ENCODE results near the gene GLMN. TPM values are rescaled to one million over a fixed set of nuclear protein-coding genes. Genes with fewer than 3 reads are reported as not detected.
"Not testable (repeated sequence)": the region's sequence is repeated elsewhere in the genome, so short reads cannot be mapped to it uniquely, and the experiment has no call there.

Gene GLMN
- total RNA-seq, 1 donor from 2014 or later = 28.5 TPM

DNA sequence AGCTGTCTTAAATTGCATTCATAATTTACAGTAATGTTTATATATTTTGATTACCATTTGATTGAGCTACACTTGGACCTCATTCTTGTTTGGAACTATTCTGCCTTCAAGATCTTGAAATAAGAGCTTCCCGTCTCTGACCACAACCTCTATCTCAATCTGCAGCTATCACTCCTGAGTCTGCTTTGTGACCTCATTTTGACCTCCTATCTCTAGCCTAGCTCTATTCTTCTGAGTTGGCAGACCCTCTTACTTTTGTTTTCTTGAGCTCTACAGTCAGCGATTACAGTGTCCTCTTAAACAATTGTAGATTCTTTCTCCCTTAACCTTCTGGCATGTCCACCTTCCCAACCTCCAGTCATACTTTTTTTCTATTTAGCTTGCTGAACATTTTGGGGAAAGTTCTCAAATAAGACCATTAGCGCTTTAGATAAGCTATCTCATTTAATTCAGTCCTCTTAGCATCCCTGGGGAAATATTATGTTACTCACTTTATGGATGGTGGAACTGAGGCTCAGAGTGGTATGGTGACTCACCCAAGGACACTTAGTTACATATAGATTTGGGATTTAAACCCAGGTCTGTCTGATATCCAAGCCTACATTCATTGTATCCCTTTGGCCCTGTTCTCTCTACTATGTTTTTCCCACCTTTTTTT is 19.2 kb upstream of the GLMN start:
- intact Hi-C loops (cut with micrococcal nuclease) = loop anchor here (2.0 to 10.0 kb wide), 4 partner anchors 15 to 563 kb away; no protein-coding TSS in a partner anchor
- H3K9me3 Mint-ChIP-seq = peaks cover 4% of the 10 kb centered on the region
- peak overlapping the region; percentile 76 for H3K27ac Mint-ChIP-seq
- H3K4me1 Mint-ChIP-seq = peaks cover 54% of the 10 kb centered on the region
- peak; percentile 76 for DNase-seq
- peaks cover 49% of the 10 kb centered on the region for H3K36me3 Mint-ChIP-seq (ENCODE audit: low read depth)
- H3K4me3 Mint-ChIP-seq = peak overlapping the region; percentile 61
- no peaks in the 10 kb centered on the region for H3K27me3 Mint-ChIP-seq

DNA sequence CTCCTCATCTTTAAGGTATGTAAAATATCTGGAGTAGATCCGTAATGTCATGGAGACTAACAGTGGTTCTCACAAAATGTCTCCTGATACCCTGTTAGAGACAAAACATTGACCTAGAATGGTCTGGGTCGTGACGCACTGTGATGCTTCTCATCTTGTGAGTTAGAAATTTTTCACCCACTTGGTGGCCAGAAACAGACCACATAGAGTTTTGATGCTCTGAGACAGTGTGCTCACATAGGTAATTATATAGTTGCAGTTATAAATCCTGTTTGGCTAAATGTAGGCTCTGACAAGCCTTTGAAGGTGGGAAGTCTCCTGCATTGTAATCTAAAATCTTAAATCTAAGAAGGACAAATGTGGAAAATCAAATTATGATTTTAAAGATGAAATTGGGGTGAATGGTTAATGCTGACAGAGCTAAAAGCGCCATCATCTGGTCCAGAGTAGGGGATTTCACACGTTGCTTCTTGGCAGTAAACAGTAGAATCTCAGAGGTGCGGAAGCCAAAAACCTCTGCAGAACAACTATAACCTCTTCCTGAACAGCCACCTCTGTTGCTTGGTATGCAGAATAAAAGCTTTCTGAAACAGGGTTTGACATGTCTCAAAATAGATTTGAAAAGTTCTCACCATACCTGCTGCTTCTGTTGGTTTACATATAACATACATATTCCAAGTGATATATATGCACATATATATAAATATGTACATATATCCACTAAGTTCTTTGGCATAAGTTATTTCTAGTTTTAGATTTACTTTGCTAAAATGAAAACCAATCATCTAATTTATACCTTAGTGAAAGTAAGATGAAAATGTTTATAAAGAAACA is 17.2 kb upstream of the GLMN start:
- Mint-ChIP-seq H3K36me3 (ENCODE audit: low read depth) (peaks cover 58% of the 10 kb centered on the region), H3K4me3 (peak overlapping the region; percentile 68), H3K27me3 (no peaks in the 10 kb centered on the region), H3K9me3 (peaks cover 8% of the 10 kb centered on the region), H3K27ac (peak overlapping the region; percentile 92), H3K4me1 (peaks cover 60% of the 10 kb centered on the region)
- intact Hi-C loops (cut with micrococcal nuclease) = loop anchor here (1.0 to 10.0 kb wide), 9 partner anchors 8 to 561 kb away; partner anchors contain the start of gene RPAP2
- DNase-seq = peak; percentile 88

DNA sequence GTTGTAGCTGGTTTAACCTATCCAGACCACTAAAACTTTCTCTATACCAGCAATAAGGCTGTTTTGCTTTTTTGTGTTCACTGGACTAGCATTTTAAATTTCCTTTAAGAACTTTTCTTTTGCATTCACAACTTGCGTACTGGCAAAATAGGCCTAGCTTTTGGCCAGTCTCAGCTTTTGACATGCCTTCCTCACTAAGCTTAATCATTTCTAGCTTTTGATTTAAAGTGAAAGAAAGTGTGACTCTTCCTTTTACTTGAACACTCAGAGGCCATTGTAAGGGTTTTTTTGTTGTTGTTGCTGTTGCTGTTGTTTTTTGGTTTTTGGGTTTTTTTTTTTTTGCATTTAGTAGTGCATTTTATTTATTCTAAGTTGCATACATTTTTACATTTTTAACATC is 15.2 kb upstream of the GLMN start:
- intact Hi-C loops (cut with micrococcal nuclease) = loop anchor here (1.0 to 10.0 kb wide), 4 partner anchors 51 to 559 kb away; no protein-coding TSS in a partner anchor
- Mint-ChIP-seq H3K27me3 (no peaks in the 10 kb centered on the region), H3K4me3 (peak overlapping the region; percentile 55), H3K36me3 (ENCODE audit: low read depth) (peaks cover 53% of the 10 kb centered on the region), H3K27ac (peak overlapping the region; percentile 89), H3K4me1 (peaks cover 63% of the 10 kb centered on the region), H3K9me3 (peaks cover 3% of the 10 kb centered on the region)
- peak; percentile 67 for DNase-seq

DNA sequence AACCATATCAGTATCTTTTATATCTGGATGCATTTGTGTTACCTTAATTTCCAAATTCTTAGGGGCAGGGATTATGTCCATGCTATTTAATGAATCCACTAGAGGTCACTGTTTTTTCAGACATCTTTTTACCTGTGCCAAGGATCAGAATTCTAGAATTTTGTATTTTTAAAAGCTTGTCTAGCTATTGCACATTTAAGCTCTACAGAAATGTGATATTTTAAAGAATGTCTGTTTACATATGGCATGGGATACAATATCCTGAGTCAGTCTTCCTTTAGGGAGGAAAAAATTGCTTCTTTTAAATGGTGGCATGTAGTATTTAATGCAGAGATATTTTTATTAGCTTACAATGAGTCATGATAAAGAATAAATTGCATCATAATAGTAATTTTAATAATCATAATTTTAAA is 11.4 kb upstream of the GLMN start:
- H3K27me3 Mint-ChIP-seq = no peaks in the 10 kb centered on the region
- H3K4me3 Mint-ChIP-seq = no peak overlapping the region
- peaks cover 34% of the 10 kb centered on the region for H3K4me1 Mint-ChIP-seq
- no peak for DNase-seq
- H3K36me3 Mint-ChIP-seq (ENCODE audit: low read depth) = peaks cover 53% of the 10 kb centered on the region
- H3K9me3 Mint-ChIP-seq = peaks cover 3% of the 10 kb centered on the region
- intact Hi-C loops (cut with micrococcal nuclease) = loop anchor here (1.0 to 10.0 kb wide), 3 partner anchors 289 to 555 kb away; no protein-coding TSS in a partner anchor
- H3K27ac Mint-ChIP-seq = no peak overlapping the region

DNA sequence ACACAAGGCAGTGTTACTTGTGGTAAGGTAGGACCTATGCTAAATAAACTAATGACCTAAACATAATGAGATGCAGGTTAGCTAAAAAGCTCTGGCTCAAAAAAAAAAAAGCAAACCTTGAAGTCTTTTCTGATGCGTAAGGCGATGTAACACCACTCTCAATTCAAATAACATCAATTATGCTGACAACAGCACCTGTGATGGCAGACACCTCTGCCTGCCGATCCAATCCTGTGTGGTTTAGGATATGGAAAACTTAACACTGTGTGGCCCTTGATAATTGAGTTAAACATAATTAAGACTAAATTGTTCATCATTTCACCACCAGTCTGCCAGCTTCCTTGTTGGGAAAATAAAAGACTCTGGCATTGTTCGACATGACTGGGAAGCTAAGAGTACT is 9.2 kb upstream of the GLMN start:
- Mint-ChIP-seq H3K27ac (no peak overlapping the region), H3K36me3 (ENCODE audit: low read depth) (peaks cover 43% of the 10 kb centered on the region), H3K27me3 (no peaks in the 10 kb centered on the region), H3K4me3 (no peak overlapping the region), H3K9me3 (peaks cover 3% of the 10 kb centered on the region), H3K4me1 (peaks cover 21% of the 10 kb centered on the region)
- no peak for DNase-seq
- intact Hi-C loops (cut with micrococcal nuclease) = no loop called here

DNA sequence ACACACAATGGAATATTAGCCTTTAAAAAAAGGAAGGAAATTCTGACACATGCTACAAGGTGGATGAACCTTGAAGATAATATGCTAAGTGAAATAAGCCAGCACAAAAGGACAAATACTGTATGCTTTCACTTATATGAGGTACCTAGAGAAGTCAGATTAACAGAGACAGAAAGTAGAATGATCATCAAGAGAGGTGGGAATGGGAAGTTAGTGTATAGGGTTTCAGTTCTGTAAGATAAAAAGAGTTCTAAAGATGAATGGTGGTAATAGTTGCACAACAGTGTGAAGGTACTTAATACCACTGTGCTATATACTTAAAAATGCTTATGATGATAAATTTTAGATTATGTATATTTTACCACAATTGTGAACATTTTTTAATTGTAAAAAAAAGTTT is 7.2 kb upstream of the GLMN start:
- Mint-ChIP-seq H3K4me3 (no peak overlapping the region), H3K27ac (no peak overlapping the region), H3K36me3 (ENCODE audit: low read depth) (peaks cover 36% of the 10 kb centered on the region), H3K27me3 (no peaks in the 10 kb centered on the region), H3K9me3 (no peaks in the 10 kb centered on the region), H3K4me1 (peaks cover 20% of the 10 kb centered on the region)
- no peak for DNase-seq
- intact Hi-C loops (cut with micrococcal nuclease) = no loop called here

DNA sequence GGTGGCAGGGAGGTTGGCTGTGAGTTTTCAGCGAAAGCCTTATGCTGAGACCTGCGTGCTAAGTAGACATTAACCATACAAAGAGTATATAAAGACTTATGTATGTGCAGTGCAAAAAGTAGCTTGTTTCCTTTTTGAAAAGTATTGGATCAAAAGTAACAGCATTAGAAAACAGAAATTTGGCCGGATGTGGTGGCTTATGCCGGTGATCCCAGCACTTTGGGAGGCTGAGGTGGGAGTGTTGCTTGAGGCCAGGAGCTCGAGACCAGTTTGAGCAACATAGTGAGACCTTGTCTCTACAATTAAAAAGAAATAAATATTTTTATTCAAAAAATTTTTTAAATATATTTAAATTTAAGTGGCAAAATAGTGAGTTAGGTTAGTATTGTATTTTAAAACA is 2.2 kb upstream of the GLMN start:
- no peaks in the 10 kb centered on the region for H3K27me3 Mint-ChIP-seq
- H3K4me3 Mint-ChIP-seq = peak overlapping the region; percentile 34
- intact Hi-C loops (cut with micrococcal nuclease) = no loop called here
- peaks cover 38% of the 10 kb centered on the region for H3K4me1 Mint-ChIP-seq
- peaks cover 36% of the 10 kb centered on the region for H3K36me3 Mint-ChIP-seq (ENCODE audit: low read depth)
- H3K9me3 Mint-ChIP-seq = peaks cover 7% of the 10 kb centered on the region
- DNase-seq = no peak
- no peak overlapping the region for H3K27ac Mint-ChIP-seq

DNA sequence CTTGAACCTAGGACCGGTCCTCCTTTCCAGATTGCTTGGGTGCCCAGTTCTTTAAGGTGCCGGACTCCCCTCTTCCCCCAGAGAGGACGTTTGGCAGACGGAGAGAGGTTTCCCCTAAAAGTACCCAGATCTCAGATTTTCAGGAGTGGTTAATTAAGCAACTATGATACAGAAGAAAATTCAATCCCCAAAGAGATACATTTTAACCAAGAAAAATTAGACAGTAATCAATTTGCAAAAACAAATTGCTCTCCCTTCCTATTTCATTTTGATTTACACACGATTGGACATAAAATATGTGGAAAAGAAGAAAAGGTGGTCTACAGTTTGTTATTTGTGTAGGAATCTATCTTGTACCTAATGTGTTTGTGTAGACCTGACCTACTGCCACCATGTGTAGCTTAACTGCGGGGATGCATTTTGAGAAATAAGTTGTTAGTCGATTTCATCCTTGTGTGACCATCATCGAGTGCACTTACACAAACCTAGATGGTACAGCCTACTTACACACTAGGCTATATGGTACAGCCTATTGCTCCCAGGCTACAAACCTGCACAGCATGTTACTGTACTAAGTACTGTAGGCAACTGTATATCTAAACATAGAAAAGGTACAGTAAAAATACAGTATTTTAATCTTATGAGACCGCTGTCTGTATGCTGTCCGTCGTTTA is 827 bp upstream of the GLMN start:
- Mint-ChIP-seq H3K4me1 (peaks cover 43% of the 10 kb centered on the region), H3K36me3 (ENCODE audit: low read depth) (peaks cover 40% of the 10 kb centered on the region), H3K27me3 (no peaks in the 10 kb centered on the region), H3K9me3 (peaks cover 8% of the 10 kb centered on the region), H3K4me3 (peak overlapping the region; percentile 99), H3K27ac (peak overlapping the region; percentile 99)
- no peak for DNase-seq
- intact Hi-C loops (cut with micrococcal nuclease) = loop anchor here (1.0 to 10.0 kb wide), 4 partner anchors 17 to 797 kb away; partner anchors contain the start of genes BTBD8, CDC7 and RPL5

DNA sequence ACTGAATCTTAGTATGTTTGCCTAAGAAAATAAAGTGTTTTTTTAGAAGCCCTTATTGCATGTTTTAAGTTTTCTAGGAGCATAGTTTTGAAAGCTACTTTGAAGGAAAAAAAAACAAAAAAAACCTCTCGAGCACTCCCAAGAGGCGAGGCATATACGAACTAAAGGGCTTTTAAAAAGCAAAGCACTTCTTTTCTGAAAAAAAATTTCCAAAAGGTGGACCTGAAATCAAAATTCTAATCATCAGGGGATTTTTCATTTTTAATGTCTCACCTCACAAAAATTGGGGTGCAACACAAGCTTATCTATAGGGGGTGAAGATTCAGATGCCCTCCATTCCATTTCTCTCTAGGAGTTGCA is 594 bp downstream of the GLMN start:
- Mint-ChIP-seq H3K4me3 (peak overlapping the region; percentile 99), H3K27me3 (no peaks in the 10 kb centered on the region), H3K9me3 (peaks cover 8% of the 10 kb centered on the region), H3K36me3 (ENCODE audit: low read depth) (peaks cover 44% of the 10 kb centered on the region), H3K27ac (peak overlapping the region; percentile 99), H3K4me1 (peaks cover 43% of the 10 kb centered on the region)
- intact Hi-C loops (cut with micrococcal nuclease) = loop anchor here (1.0 to 10.0 kb wide), 4 partner anchors 213 to 796 kb away; partner anchors contain the start of genes BTBD8, CDC7 and RPL5
- DNase-seq = no peak

DNA sequence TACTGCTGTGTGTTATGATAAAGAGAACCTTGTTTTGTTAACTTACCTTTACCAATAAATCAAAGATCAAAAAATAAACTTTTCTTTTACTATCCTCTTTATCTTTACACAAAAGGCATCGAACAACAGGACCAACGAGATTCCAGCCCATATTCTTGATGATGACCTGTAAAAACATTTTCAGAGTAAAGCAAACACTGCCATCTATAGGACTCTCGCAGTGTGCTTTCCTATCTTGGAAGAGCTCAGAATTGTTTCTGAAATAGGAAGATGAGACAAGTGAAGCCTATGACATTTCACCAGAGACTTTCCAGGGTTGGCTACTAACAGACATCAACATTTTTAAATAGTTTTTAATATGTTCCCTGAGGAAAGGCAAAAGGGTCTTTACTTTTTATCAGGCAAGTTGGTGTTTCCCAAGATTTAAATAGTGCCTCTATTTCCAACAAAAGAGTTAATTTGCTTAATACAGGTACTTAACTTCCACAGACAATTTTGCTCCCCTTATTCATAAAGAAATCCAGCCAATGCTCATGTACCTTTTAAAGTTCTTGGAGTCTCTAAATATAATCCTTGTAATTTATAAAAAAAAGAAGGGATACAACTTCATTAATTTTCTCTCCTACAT is 7.3 kb downstream of the GLMN start:
- H3K27me3 Mint-ChIP-seq = no peaks in the 10 kb centered on the region
- H3K4me1 Mint-ChIP-seq = peaks cover 21% of the 10 kb centered on the region
- H3K4me3 Mint-ChIP-seq = no peak overlapping the region
- intact Hi-C loops (cut with micrococcal nuclease) = loop anchor here (1.0 to 10.0 kb wide), 3 partner anchors 207 to 1009 kb away; partner anchors contain the start of gene BTBD8
- DNase-seq = peak; percentile 73
- peaks cover 49% of the 10 kb centered on the region for H3K36me3 Mint-ChIP-seq (ENCODE audit: low read depth)
- H3K27ac Mint-ChIP-seq = no peak overlapping the region
- H3K9me3 Mint-ChIP-seq = peaks cover 5% of the 10 kb centered on the region

DNA sequence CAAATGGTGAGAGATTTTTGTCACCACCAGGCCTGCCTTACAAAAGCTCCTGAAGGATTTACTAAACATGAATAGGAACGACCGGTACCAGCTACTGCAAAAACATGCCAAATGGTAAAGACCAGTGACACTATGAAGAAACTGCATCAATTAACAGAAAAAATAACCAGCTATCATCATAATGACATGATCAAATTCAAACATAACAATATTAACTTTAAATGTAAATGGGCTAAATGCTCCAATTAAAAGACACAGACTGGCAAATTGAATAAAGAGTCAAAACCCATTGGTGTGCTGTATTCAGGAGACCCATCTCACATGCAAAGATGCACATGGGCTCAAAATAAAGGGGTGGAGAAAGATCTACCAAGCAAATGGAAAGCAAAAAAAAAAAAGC is 17.4 kb downstream of the GLMN start:
- intact Hi-C loops (cut with micrococcal nuclease); H3K27ac Mint-ChIP-seq; DNase-seq; H3K9me3 Mint-ChIP-seq; H3K27me3 Mint-ChIP-seq; H3K4me3 Mint-ChIP-seq: not testable (repeated sequence)
- H3K36me3 Mint-ChIP-seq (ENCODE audit: low read depth) = peaks cover 82% of the 10 kb centered on the region
- H3K4me1 Mint-ChIP-seq = peaks cover 21% of the 10 kb centered on the region

DNA sequence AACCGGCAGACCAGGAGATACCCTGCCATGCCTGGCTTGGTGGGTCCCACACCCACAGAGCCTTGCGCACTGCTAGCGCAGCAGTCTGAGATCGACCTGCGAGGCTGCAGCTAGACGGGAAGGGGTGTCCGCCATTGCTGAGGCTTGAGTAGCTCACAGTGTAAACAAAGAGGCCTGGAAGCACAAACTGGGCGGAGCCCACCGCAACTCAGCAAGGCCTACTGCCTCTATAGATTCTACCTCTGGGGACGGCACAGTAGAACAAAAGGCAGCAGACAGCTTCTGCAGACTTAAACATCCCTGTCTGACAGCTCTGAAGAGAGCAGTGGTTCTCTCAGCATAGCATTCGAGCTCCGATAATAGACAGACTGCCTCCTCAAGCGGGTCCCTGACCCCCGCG is 19.0 kb downstream of the GLMN start:
- H3K9me3 Mint-ChIP-seq; H3K4me3 Mint-ChIP-seq; intact Hi-C loops (cut with micrococcal nuclease); DNase-seq; H3K27ac Mint-ChIP-seq; H3K27me3 Mint-ChIP-seq: not testable (repeated sequence)
- Mint-ChIP-seq H3K4me1 (peaks cover 21% of the 10 kb centered on the region), H3K36me3 (ENCODE audit: low read depth) (peaks cover 79% of the 10 kb centered on the region)

DNA sequence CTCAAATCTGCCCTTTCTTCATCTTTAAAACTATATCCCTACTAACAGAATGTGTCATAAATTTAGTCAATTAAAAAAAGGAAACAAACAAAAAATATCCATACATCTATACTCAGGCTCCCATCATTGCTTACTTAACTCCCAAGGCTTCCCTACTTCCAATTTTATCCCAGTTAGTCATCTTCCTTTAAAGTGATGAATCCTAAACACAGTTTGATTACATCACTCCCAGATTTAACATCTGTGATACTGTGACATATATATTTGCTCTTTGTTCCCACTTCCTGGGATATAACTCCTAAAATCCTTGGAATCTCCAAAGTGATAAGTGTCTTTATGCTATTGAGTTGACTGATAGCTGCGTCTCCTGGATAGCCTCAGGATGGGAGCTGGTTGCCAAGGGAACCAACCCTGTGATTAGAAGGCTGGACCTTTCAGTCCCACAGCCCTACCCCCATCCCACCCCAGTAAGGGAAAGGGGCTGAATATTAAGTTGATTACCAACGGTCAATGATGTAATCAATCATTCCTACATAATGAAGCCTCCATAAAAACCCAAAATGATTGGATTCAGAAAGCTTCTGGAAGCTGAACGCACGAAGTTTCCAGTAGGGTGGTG is 21.6 kb downstream of the GLMN start:
- intact Hi-C loops (cut with micrococcal nuclease) = no loop called here
- Mint-ChIP-seq H3K27me3 (no peaks in the 10 kb centered on the region), H3K4me1 (peaks cover 13% of the 10 kb centered on the region), H3K27ac (no peak overlapping the region), H3K36me3 (ENCODE audit: low read depth) (peaks cover 72% of the 10 kb centered on the region), H3K9me3 (no peaks in the 10 kb centered on the region), H3K4me3 (no peak overlapping the region)
- no peak for DNase-seq

All from activated CD4-positive, alpha-beta T cell treated with anti-CD3 and anti-CD28 coated beads, Interleukin-2, amount 10 ng/mL, durations not matched to agents 24 days and 14 days (primary cell).